ENCODE data around the gene MAP4. TPM values are rescaled to one million over a fixed set of nuclear protein-coding genes. Genes with fewer than 3 reads are reported as not detected.
A peak's percentile ranks its signal among the peaks of the same experiment; 100 is the strongest.

Gene MAP4
- polyA plus RNA-seq, 12 donors, result 247 to 410 (median 331) TPM

- no peak for DNase-seq
Measured at GRCh38 chr3:47974974-47975470, 41.2 kb downstream of the MAP4 start.

GRCh38 chr3:47971081-47971480 lies 45.1 kb downstream of the MAP4 start:
- no peak for DNase-seq

- DNase-seq, result no peak
Measured at GRCh38 chr3:47964740-47965139, 51.5 kb downstream of the MAP4 start.

- DNase-seq, result no peak
Measured at GRCh38 chr3:47961815-47962606, 54.2 kb downstream of the MAP4 start.

GRCh38 chr3:47961036-47961435 lies 55.2 kb downstream of the MAP4 start:
- DNase-seq, result no peak

GRCh38 chr3:47956521-47956920 lies 59.7 kb downstream of the MAP4 start:
- no peak for DNase-seq

GRCh38 chr3:47954567-47954966 lies 61.6 kb downstream of the MAP4 start:
- no peak for DNase-seq

- peak; percentile 3 for DNase-seq
Measured at GRCh38 chr3:47950453-47951169, 65.6 kb downstream of the MAP4 start.

GRCh38 chr3:47949979-47950378 lies 66.2 kb downstream of the MAP4 start:
- no peak for DNase-seq

- no peak for DNase-seq
Measured at GRCh38 chr3:47940232-47940631, 76.0 kb downstream of the MAP4 start.

- DNase-seq, result no peak
Measured at GRCh38 chr3:47932421-47932820, 83.8 kb downstream of the MAP4 start.

GRCh38 chr3:47930979-47931378 lies 85.2 kb downstream of the MAP4 start:
- no peak for DNase-seq

GRCh38 chr3:47916696-47917095 lies 99.5 kb downstream of the MAP4 start:
- no peak for DNase-seq

- no peak for DNase-seq
Measured at GRCh38 chr3:47916201-47916600, 100.0 kb downstream of the MAP4 start.

GRCh38 chr3:47912006-47912504 lies 104.2 kb downstream of the MAP4 start:
- no peak for DNase-seq

- no peak for DNase-seq
Measured at GRCh38 chr3:47910777-47911440, 105.3 kb downstream of the MAP4 start.

- no peak for DNase-seq
Measured at GRCh38 chr3:47910233-47910632, 106.0 kb downstream of the MAP4 start.

- DNase-seq, result no peak
Measured at GRCh38 chr3:47909607-47910006, 106.6 kb downstream of the MAP4 start.

GRCh38 chr3:47908744-47909143 lies 107.5 kb downstream of the MAP4 start:
- no peak for DNase-seq

GRCh38 chr3:47907784-47908183 lies 108.4 kb downstream of the MAP4 start:
- DNase-seq, result no peak

- DNase-seq, result no peak
Measured at GRCh38 chr3:47902746-47903145, 113.5 kb downstream of the MAP4 start.

- DNase-seq, result no peak
Measured at GRCh38 chr3:47901280-47901833, 114.9 kb downstream of the MAP4 start.
